Activated gamma-delta T cell treated with Interleukin-2 at 50 U/mL for 16 hours (primary cell): Measurements from ENCODE around the gene CHKB.
"Not testable (repeated sequence)": the region's sequence is repeated elsewhere in the genome, so short reads cannot be mapped to it uniquely, and the experiment has no call there.

ENCODE experiments used
- DNase-seq: peaks from one replicate; pipeline ENCODE4 v3.0.0-alpha.2; 2020

CHKB gene

DNA sequence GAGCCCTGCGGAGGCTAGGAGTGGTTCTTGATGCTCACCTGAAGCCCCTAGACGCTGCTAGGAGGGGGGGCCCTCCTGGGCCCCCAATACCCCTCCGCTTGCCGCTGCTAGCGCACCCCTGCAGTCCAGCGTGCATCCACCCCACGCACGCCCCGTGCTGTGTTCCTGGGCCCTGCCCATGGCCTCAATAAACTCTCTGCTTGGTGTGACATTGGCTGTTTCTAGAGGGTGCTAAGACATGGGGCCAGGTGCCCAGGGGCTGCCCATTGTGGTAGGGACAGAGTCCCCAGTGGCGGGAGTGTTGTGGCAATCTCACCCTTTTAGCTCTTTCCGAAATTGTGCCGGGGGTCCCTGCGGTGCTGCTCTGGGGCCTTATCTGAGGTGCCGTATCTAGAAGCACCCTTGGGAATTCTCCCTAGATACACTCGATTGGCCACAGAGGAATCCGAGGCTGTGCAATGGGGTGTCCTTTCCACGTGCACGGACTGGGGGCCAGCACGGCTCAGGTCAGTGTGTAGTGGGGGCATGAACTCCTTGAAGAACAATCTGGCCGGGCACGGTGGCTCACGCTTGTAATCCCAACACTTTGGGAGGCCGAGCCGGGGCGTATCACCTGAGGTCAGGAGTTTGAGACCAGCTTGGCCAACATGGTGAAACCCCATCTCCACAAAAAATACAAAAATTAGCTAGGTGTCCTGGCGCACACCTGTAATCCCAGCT lies 28.9 kb upstream of the CHKB start:
- DNase-seq: no peak

DNA sequence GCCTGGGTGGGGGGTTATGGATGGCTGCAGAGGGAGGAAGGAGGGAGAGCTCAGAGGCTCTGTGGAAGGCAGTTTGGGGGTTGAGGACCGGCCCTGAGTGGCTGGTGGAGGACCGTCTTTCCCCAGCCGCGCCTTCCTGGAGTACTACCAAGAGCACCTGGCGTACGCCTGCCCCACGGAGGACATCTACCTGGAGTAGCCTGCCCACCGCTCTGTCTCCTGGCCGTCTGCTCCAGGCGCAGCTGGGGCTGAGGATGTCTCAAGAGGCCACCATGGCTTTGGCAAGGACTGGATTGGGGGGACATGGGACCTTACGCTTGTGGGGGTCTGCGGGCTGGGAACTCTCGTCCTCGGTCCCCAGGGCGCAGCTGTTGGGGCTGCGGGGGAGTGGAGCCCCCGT lies 27.9 kb upstream of the CHKB start:
- DNase-seq: no peak

DNA sequence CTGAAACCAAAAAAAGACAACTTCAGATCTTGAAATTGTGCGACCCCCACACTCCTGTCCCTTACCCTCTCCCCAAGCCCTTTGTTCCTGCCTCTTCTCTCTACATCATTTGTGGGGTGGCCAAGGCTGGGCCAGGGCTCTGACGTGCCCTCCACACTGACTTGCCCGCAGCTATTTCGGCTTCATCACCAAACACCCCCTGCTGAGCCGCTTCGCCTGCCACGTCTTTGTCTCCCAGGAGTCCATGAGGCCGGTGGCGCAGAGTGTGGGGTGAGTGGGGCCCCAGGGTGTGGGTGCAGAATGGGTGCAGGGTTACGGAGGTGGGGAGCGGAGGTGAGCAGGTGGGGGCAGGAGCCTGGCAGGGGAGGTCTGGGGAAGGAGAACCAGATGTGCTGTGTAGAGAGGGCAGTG lies 27.4 kb upstream of the CHKB start:
- DNase-seq: no peak

DNA sequence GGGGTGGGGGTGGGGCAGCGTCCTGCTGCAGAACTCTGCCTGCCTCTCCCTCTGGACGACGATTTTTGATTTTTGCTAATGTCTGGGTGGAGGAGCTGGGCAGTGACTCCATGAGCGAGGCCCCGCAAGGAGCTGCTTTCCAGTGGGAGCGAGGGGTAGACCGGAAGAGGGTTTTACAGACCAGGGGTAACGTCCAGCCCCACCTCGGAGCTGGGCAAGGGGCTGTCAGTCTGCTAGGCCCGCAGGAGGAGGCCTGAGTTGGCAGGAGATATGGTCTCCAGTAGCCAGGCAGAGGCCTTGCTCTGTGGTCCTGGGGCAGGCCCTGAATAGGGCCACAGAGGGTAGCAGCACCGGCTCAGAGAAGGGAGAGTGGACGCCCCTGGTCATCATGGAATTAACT lies 26.9 kb upstream of the CHKB start:
- no peak for DNase-seq

DNA sequence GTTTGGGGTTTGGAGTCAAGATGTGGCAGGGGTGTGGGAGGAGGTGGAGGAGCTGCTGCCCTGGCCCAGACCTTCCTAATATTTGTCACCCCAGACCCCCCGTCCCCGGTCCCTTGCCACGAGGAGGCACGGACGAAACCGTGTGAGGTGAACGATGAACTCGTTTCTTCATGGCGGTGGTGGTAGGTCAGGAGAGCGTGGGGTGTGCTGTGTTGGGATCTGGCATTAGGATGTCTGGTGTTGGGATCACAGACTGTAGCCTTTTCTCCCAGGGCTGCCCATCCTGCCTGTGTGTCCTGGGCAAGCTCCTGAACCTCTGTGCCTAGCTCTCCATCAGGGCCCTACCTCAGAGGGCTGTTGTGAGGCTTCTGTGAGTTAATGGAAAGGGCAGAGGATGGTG lies 26.3 kb upstream of the CHKB start:
- no peak for DNase-seq

DNA sequence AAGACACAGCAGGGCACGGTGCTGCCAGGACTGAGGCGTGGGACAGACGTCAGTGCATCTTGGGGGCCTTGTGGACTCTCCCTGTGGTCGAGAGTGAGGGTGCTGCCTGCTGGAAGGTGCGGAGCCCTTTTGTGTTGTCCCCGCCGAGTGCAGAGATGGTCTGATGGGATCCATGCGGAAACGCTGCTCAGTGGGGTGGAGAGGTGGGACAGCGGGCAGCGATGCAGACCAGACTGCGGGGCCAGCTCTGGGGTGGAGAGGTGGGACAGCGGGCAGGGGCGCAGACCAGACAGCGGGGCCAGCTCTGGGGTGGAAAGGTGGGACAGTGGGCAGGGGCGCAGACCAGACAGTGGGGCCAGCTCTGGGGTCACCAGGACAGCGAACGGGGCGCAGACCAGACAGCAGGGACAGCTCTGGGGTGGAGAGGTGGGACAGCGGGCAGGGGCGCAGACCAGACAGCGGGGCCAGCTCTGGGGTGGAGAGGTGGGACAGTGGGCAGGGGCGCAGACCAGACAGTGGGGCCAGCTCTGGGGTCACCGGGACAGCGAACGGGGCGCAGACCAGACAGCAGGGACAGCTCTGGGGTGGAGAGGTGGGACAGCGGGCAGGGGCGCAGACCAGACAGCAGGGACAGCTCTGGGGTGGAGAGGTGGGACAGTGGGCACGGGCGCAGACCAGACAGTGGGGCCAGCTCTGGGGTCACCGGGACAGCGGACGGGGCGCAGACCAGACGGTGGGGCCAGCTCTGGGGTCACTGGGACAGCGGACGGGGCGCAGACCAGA lies 25.6 kb upstream of the CHKB start:
- DNase-seq: not testable (repeated sequence)

DNA sequence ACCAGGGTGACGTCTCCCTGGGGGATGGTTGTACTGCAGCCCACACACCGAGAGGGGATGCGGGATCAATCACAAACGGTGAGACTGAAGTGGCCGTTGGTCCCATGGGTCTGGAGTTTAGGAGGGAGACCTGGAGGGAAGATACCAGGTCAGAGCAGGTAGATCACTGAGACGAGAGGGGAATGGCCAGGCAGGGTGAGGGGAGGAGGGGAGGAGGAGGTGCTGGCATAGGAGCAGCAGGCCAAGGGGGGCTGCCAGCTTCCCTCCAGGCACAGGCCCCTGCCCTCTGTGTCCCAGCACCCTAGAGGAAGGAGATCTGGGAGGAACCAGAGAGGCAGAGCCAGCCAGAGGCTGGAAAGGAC lies 25.0 kb upstream of the CHKB start:
- no peak for DNase-seq

DNA sequence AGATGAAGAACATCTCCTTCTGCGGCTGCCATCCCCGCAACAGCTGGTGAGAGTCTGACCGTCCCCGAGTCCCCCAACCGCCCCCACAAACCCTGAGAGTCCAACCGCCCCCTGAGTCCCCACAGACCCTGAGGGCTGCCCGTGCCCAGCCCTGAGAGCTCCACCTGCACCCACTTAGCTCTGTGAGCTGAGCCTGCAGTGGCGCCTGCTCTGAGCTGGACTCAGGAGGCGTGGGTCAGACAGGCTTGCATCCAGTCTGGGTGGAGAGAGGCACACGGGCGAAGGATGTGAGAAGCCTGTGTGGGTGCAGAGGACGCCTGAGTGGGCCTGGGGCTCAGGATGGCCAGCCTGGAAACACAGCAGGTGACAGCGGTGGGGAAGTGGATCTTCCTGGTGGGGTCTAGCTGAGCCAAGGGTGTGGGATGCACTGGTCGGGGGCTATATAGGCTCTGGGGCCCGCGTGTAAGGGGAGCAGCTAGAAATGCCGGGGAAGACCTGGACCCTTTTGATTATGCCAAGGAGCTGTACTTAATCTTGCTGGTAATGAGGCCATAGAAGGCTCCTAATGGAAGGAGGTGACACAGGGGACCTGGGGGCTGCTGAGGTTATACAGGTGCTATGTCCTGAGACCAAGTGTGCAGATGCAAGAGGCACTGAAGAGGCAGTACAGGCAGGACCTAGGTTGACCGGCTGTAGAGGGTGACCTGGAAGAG lies 24.5 kb upstream of the CHKB start:
- DNase-seq: no peak

DNA sequence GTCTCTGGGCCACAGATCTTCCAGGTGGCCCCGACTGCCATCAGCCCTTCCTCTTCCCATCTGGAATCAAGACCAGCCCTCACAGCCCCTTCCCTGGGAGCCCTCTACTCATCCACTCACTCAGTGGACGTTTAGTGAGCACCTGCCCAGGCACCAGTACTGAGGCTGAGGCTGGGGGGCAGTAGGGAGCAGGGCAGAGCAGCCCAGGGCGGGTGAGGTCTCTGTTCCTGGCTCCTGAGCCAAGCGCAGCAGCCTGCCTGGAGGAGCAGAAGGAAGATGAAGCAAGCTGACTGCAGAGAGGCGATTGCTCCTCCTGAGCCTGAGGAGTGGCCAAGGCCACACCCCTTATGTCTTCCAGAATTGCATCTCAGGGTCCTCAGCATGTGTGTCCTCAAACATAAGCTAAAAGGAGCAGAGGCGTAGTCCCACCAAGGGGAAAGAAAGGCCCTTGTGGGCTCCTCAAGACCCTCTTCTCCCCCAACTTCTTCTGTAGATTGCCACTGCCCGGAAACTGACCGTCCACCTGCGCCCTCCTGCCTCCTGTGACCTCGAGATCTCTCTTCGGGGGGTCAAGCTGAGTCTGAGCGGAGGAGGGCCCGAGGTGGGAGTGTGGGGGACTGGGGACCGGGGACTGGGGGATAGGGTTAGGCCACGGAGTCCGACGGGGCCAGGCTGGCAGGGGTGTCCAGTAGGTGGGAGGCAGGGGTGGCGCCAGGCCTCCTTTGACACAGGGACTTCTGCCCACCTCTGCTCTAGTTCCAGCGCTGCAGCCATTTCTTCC lies 23.7 kb upstream of the CHKB start:
- DNase-seq: no peak

DNA sequence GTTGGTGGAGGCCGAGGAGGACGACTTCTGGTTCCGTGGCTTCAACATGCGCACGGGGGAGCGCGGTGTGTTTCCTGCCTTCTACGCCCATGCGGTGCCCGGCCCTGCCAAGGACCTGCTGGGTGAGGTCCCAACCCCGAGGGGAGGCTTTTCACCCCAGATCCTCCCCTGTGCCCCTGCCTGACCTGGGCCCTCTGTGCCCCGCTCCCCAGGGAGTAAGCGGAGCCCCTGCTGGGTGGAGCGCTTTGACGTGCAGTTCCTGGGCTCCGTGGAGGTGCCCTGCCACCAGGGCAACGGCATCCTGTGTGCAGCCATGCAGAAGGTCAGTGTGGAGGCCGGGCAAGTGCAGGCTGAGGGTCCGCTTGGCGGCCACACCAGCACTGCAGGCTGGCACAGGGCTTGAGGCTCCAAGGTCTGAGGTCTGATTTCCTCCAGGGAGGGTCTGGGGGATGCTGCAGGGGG lies 23.0 kb upstream of the CHKB start:
- DNase-seq: no peak

DNA sequence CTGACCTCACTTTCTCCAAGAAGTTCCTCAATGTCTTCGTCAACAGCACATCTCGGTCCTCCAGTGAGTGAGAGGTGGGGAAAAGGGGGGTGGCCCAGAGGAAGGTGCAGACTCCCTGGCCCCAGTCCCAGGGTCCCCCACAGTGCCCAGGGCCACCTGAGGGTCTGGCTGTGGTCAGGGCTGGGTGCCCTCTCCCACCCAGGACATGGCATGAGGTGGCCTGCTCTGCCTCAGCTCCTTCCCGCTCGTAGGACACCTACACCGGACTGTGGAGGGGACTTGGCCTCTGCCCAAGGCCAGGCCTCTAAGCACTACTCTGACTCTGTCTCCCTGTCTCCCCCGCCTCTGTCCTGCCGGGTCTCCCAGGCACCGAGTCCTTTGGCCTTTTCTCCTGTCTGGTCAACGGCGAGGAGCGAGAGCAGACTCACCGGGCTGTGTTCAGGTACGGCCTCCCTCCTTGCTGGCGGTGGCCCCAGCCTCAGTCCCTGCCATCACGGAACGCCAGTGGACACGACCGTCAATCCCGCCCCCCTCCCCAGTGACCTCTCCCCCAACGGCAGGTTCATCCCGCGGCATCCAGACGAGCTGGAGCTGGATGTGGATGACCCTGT lies 22.5 kb upstream of the CHKB start:
- DNase-seq: no peak

DNA sequence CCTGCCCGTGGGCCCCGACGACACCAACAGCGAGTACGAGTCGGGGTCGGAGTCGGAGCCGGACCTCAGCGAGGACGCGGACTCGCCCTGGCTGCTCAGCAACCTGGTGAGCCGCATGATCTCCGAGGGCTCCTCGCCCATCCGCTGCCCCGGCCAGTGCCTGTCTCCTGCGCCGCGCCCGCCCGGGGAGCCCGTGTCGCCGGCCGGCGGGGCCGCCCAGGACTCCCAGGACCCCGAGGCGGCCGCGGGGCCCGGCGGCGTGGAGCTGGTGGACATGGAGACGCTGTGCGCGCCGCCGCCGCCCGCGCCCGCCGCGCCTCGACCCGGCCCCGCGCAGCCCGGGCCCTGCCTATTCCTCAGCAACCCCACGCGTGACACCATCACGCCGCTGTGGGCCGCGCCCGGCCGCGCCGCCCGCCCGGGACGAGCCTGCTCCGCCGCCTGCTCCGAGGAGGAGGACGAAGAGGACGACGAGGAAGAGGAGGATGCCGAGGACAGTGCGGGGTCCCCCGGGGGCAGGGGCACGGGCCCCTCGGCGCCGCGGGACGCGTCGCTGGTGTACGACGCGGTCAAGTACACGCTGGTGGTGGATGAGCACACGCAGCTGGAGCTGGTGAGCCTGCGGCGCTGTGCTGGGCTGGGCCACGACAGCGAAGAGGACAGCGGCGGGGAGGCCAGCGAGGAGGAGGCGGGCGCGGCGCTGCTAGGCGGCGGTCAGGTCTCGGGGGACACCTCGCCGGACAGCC lies 21.8 kb upstream of the CHKB start:
- no peak for DNase-seq

DNA sequence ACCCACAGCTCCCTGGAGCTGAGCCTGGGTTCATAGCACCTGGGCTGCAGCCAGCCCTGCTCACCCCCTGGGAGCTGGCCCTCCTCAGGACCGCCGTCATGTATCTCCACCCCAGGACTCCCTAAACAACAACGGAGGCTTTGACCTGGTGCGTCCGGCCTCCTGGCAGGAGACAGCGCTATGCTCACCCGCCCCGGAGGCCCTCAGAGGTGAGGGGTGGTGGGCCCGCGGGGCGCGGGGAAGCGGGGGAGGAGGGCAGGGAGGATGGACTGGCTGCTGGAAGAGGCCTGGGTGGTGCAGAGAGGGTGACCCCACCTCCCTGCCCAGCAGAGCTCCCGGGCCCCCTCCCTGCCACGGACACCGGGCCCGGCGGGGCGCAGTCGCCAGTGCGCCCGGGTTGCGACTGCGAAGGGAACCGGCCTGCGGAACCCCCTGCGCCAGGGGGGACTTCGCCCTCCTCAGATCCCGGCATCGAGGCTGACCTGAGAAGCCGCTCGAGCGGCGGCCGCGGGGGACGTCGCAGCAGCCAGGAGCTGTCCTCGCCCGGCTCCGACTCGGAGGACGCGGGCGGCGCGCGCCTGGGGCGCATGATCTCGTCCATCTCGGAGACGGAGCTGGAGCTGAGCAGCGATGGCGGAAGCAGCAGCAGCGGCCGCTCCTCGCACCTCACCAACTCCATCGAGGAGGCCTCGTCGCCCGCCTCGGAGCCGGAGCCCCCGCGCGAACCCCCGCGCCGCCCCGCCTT lies 21.0 kb upstream of the CHKB start:
- DNase-seq: no peak

DNA sequence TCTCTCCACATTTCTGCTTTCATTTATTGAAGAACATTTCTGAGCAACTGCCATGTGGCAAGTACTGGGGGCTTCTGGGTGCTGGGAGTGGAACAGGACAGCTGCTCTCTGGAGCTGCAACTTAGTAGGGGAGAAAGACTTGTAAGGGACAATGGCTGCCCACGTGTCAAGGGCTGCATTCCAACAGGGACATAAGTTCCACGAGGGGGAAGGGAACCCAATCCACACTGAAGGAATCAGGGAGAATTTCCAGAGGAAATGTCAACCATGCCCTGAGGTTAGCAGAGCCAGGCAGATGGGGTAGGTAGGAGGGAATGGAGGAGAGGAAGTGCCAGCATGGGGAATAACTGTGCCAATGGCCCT lies 19.7 kb upstream of the CHKB start:
- no peak for DNase-seq

DNA sequence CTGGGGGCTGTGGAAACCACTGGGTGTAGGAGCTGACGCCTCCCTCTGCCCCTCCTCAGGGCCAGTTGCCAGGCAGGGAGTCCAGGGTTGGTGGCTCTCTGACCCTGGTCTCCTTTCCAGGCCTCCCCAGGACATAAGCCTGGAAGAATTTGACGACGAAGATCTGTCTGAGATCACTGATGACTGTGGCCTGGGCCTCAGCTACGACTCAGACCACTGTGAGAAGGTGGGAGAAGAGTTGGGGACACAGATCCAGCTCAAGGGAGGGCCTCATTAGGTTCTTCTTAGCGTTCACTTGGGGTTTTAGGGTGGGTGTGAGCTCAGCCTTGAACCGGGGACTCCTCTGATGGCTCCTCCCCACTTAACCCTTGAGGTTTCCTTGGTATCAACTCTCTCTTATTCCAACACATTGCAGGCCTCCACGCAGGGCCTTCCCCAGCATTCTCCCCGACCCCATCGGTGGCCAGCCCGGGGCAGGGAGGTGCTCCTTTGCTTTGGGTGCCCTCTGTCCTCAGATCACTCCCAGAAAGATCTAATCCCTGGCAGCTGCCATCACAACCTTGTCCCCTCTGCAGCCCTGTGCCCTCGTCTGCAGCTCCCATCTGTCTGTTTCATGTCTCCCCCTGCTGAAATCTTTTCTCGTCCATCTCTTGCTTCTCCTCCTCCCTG lies 19.2 kb upstream of the CHKB start:
- DNase-seq: no peak

DNA sequence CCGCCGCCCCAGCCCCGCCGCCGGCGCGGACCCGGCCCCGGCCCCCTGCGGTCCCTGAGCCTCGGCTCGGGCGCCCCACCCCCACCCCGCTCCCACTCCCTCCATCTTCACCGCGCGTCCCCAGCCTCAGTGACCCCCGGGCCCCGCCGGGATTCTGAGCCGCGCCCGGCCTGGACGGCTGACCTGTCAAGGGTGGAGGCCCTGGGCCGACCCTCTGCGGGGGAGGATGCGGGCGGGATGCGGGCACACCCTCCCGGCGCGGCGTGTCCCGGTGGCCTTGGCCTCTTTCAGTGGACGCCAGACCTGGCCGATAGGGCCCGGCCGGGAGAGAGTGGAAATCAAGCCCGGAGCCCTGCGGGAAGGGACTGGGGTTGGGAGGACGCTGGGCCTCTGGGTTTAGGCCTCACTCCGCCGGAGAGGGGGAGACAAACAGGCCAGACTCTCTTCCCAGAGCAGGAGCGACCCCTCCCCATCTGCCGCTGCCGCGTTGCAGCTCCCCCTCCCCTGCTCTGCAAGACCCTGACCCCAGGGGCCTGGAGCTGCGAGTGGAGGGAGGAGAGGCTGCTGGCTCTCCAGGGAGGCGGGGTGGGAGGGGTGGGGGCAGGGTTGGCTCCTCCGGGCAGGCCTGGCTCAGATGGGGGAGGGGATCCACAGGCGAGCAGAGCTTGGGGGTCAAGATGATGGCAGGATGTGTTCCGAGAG lies 18.5 kb upstream of the CHKB start:
- no peak for DNase-seq

DNA sequence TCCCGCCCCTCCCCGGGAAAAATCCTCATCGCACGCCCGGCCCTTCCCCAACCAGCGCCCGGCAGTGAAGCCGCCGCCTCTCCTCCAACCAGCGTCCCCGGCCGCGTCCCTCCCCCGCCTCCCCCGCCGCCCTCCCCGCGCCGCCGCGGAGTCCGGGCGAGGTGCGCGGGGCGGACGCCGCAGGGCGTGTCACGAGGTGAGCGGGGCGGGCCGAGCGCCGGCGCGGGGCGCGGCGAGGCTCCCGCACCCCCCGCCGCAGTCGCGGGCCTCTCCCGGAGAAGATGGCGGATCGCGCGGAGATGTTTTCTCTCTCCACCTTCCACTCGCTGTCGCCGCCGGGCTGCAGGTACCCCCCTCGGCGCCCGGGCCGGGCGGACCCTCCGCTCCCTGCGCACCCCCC lies 17.9 kb upstream of the CHKB start, which contains the start of gene MAPK8IP2:
TSS of gene MAPK8IP2 (plus strand) at position 256 of the 400 bp plus-strand sequence. CDS start at position 282, 26 bp downstream.
- no peak for DNase-seq

DNA sequence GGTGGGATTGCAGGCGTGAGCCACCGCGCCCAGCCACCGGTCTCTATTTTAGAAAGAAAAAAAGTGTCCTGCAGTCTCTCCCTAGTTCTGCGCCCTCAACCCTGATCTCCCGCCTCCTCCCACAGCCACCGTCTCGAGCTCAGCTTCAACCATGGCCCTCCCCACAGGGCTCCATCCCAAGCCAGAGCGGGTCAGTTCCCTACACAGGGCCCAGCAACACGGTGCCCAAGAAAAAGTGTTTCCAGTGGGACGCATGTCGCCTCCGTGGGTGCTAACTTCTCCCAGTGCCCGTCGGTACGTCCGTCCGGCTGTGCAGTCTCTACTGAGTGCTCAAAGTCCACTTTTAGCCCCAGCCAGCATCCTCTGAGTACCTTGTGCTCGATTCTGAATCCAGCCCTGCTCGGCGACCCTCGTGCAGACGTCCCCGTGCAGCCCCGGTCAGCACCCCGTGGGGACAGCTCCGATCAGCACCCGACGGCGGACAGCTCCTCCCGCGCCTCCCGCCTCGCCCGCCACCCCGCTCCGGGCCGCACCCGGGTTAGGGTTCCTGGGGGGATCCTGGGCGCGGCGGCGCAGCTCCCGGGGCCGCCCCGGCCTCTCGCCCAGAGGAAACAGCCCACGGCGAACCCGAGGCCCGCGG lies 17.3 kb upstream of the CHKB start:
- DNase-seq: peak; percentile 58

DNA sequence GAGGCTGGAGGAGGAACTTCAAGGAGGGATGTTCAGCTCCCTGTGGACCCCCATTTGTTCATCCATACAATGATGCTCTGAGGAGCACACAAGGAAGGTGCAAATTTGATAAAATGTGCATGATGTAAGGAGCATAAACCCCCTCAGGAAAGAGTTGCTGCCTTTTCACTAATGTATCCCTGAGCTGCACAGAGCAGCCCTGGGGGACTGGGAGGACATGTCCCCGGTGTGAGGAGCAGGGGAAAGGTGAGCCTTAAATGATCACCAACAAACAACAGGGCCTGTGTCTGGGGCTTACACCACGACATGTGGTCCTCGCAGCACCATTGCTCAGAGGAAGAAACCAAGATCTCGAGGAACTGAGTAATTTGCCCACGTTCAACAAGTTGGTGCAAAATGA lies 14.4 kb upstream of the CHKB start:
- no peak for DNase-seq
